HEK293 (cell line): ENCODE results near the gene BCL6B.

Experiments used
- CTCF ChIA-PET: fragments of 350-600 bp; formaldehyde crosslinking; extraction: SDS; loops from one replicate; lab custom pipeline; 2021; ENCODE audit warnings: antibody characterized with exemption; lab: Yijun Ruan, JAX
- POLR2A ChIA-PET: fragments of 300-600 bp; formaldehyde crosslinking; extraction: SDS; loops from one replicate; lab custom pipeline; 2020; ENCODE audit warnings: antibody characterized with exemption, inconsistent platforms; lab: Yijun Ruan, JAX
- H3K27ac ChIP-seq: fragments of 200-500 bp; sonication (Bioruptor generic); 2 replicates; pipeline ENCODE4 v1.5.1; 2014; ENCODE audit warnings: low read depth, low read length, control low read depth, inconsistent platforms; ENCODE audit errors: extremely low read depth
- H3K36me3 ChIP-seq, 2 experiments: fragments of 200-500 bp in 1 of 2; sonication (Bioruptor generic) in 1 of 2; 1 replicate in 1 of 2; 2 replicates in 1 of 2; pipeline ENCODE4 v1.5.1; 2014 to 2017; ENCODE audit warnings: inconsistent platforms in 2 of 2, low read length in 2 of 2; ENCODE audit not compliant: control insufficient read depth in 2 of 2, insufficient read depth in 1 of 2
- H3K4me1 ChIP-seq: fragments of 200-500 bp; sonication (Bioruptor generic); 2 replicates; pipeline ENCODE4 v1.5.1; 2014; ENCODE audit warnings: mild to moderate bottlenecking, low read length, inconsistent platforms; ENCODE audit not compliant: control insufficient read depth, insufficient read depth
- H3K4me3 ChIP-seq: 2 replicates; pipeline ENCODE4 v1.5.1; 2011; ENCODE audit warnings: low read depth, mild to moderate bottlenecking, control low read depth, low read length, moderate library complexity
- H3K9me3 ChIP-seq: fragments of 200-500 bp; sonication (Bioruptor generic); 2 replicates; pipeline ENCODE4 v1.5.1; 2014; ENCODE audit warnings: low read depth, low read length, inconsistent platforms; ENCODE audit not compliant: control insufficient read depth, insufficient read depth
- BCL6B ChIP-seq: fragments of 450-650 bp; formaldehyde crosslinking; IDR thresholded peaks from 2 replicates; pipeline ENCODE4 v1.5.1; 2017; ENCODE audit warnings: missing biosample characterization, missing genetic modification characterization
- MYNN ChIP-seq: fragments of 450-650 bp; formaldehyde crosslinking; IDR thresholded peaks from 2 replicates; pipeline ENCODE4 v1.5.1; 2016; ENCODE audit warnings: missing biosample characterization, missing genetic modification characterization, borderline replicate concordance
- PRDM1 ChIP-seq: fragments of 450-650 bp; formaldehyde crosslinking; IDR thresholded peaks from 2 replicates; pipeline ENCODE4; 2016; ENCODE audit warnings: missing biosample characterization, missing genetic modification characterization
- SETDB1 ChIP-seq: IDR thresholded peaks from one replicate; pipeline ENCODE4 v1.6.1; 2017; ENCODE audit warnings: mild to moderate bottlenecking, low read length, moderate library complexity, mixed read lengths; ENCODE audit not compliant: insufficient read length
- ZBTB49 ChIP-seq: fragments of 450-650 bp; formaldehyde crosslinking; IDR thresholded peaks from 2 replicates; pipeline ENCODE4 v1.5.1; 2016; ENCODE audit warnings: missing biosample characterization, missing genetic modification characterization, low read depth
- ZEB2 ChIP-seq: fragments of 450-650 bp; formaldehyde crosslinking; IDR thresholded peaks from 2 replicates; pipeline ENCODE4 v1.5.1; 2016; ENCODE audit warnings: missing biosample characterization, missing genetic modification characterization
- ZNF155 ChIP-seq: fragments of 450-650 bp; formaldehyde crosslinking; IDR thresholded peaks from 2 replicates; pipeline ENCODE4 v1.5.1; 2016; ENCODE audit warnings: missing biosample characterization, missing genetic modification characterization
- ZNF221 ChIP-seq: fragments of 450-650 bp; formaldehyde crosslinking; IDR thresholded peaks from 2 replicates; pipeline ENCODE4 v1.5.1; 2017; ENCODE audit warnings: missing biosample characterization, missing genetic modification characterization, borderline replicate concordance
- ZNF239 ChIP-seq: fragments of 450-650 bp; formaldehyde crosslinking; IDR thresholded peaks from 2 replicates; pipeline ENCODE4 v1.5.1; 2016; ENCODE audit warnings: missing biosample characterization, missing genetic modification characterization
- ZNF292 ChIP-seq: fragments of 450-650 bp; formaldehyde crosslinking; IDR thresholded peaks from 2 replicates; pipeline ENCODE4 v1.5.1; 2016; ENCODE audit warnings: low read depth, missing biosample characterization, missing genetic modification characterization, borderline replicate concordance
- ZNF324 ChIP-seq: fragments of 450-650 bp; formaldehyde crosslinking; IDR thresholded peaks from 2 replicates; pipeline ENCODE4 v1.5.1; 2016; ENCODE audit warnings: missing biosample characterization, missing genetic modification characterization
- ZNF416 ChIP-seq: fragments of 450-650 bp; formaldehyde crosslinking; IDR thresholded peaks from 2 replicates; pipeline ENCODE4 v1.5.1; 2016; ENCODE audit warnings: missing biosample characterization, missing genetic modification characterization
- ZNF449 ChIP-seq: fragments of 450-650 bp; formaldehyde crosslinking; IDR thresholded peaks from 2 replicates; pipeline ENCODE4 v1.5.1; 2017; ENCODE audit warnings: missing biosample characterization, mild to moderate bottlenecking, missing genetic modification characterization, moderate library complexity
- ZNF473 ChIP-seq: fragments of 450-650 bp; formaldehyde crosslinking; IDR thresholded peaks from 2 replicates; pipeline ENCODE4 v1.5.1; 2017; ENCODE audit warnings: missing biosample characterization, missing genetic modification characterization
- ZNF529 ChIP-seq: fragments of 450-650 bp; formaldehyde crosslinking; IDR thresholded peaks from 2 replicates; pipeline ENCODE4 v1.5.1; 2017; ENCODE audit warnings: missing genetic modification characterization, missing biosample characterization; ENCODE audit not compliant: insufficient replicate concordance
- ZNF639 ChIP-seq: fragments of 450-650 bp; formaldehyde crosslinking; IDR thresholded peaks from 2 replicates; pipeline ENCODE4 v1.5.1; 2016; ENCODE audit warnings: missing biosample characterization, missing genetic modification characterization
- ZNF677 ChIP-seq: fragments of 450-650 bp; IDR thresholded peaks from 2 replicates; pipeline ENCODE4 v1.5.0; 2018; ENCODE audit warnings: missing biosample characterization, mild to moderate bottlenecking, missing genetic modification characterization, moderate library complexity
- ZNF707 ChIP-seq: fragments of 450-650 bp; formaldehyde crosslinking; IDR thresholded peaks from 2 replicates; pipeline ENCODE4 v1.5.1; 2016; ENCODE audit warnings: missing biosample characterization, missing genetic modification characterization
- ZSCAN4 ChIP-seq: fragments of 450-650 bp; formaldehyde crosslinking; IDR thresholded peaks from 2 replicates; pipeline ENCODE4 v1.5.1; 2017; ENCODE audit warnings: missing biosample characterization, missing genetic modification characterization

Gene BCL6B

GRCh38 chr17:6996256-6997011 is 26.4 kb upstream of the BCL6B start:
- H3K4me3 ChIP-seq, result no peak overlapping the region
- TF ChIP-seq ZNF473 (tag by site-specific recombination), result no peak
- TF ChIP-seq ZNF707 (tag by site-specific recombination), result no peak
- no peak for TF ChIP-seq ZNF677 (tag by site-specific recombination)
- no peak for TF ChIP-seq ZNF529 (tag by site-specific recombination)
- TF ChIP-seq PRDM1 (tag by site-specific recombination), result no peak
- TF ChIP-seq ZBTB49 (tag by site-specific recombination), result no peak
- no peak for TF ChIP-seq ZNF221 (tag by site-specific recombination)
- no peak for TF ChIP-seq ZNF239 (tag by site-specific recombination)
- TF ChIP-seq ZNF155 (tag by site-specific recombination), result no peak
- no peak for TF ChIP-seq ZSCAN4 (tag by site-specific recombination)
- no peak for TF ChIP-seq ZNF292 (tag by site-specific recombination)
- no peak for TF ChIP-seq ZNF416
- no peak for TF ChIP-seq MYNN (tag by site-specific recombination)
- no peak for TF ChIP-seq ZNF639 (tag by site-specific recombination)
- no peak for TF ChIP-seq ZEB2
- TF ChIP-seq ZNF449 (tag by site-specific recombination), result no peak
- TF ChIP-seq BCL6B (tag by site-specific recombination), result no peak
- no peak for TF ChIP-seq SETDB1
- TF ChIP-seq ZNF324 (tag by site-specific recombination), result no peak
- TF ChIP-seq, all 188 proteins: peak for 0
- Histone ChIP-seq H3K36me3 (peaks cover 3 to 47% of the 10 kb centered on the region in 2 experiments; a peak in 2 of 3 replicates), H3K4me1 (no peaks in the 10 kb centered on the region), H3K9me3 (no peaks in the 10 kb centered on the region), H3K27ac (no peak overlapping the region)
- CTCF ChIA-PET, result interaction anchor here (3.0 kb wide), 1 partner anchor 8 kb away, joined by 22 read pairs; no protein-coding TSS in a partner anchor
- POLR2A ChIA-PET, result no interaction called here
